Fibroblast of pulmonary artery (primary cell): ENCODE results near the gene EDDM3A.
"Not testable (repeated sequence)": the region's sequence is repeated elsewhere in the genome, so short reads cannot be mapped to it uniquely, and the experiment has no call there.

ENCODE experiments used
- DNase-seq: peaks from one replicate; pipeline ENCODE4 v3.0.0-alpha.2; 2010; ENCODE audit warnings: low read depth
- H3K4me3 ChIP-seq: replicated peaks from 2 replicates; pipeline ENCODE4 v1.5.1; 2011; ENCODE audit warnings: low read depth, mild to moderate bottlenecking, control low read depth, low read length, moderate library complexity
- CTCF ChIP-seq: IDR thresholded peaks from 2 replicates; pipeline ENCODE4 v1.5.1; 2011; ENCODE audit warnings: mild to moderate bottlenecking, control low read depth, low read length, inconsistent platforms; ENCODE audit errors: missing control alignments

The EDDM3A gene

GRCh38 chr14:20745571-20746358, at the start of gene EDDM3A:
TSS of gene EDDM3A (plus strand) at chr14:20745887. CDS start at chr14:20747581, 1,694 bp downstream.
- TF ChIP-seq CTCF: no peak
- no peak for DNase-seq
- H3K4me3 ChIP-seq: no peak within 1 kb of the TSS

- TF ChIP-seq CTCF: no peak
- no peak for DNase-seq
- H3K4me3 ChIP-seq: no peak overlapping the region
These were observed 48.9 kb upstream of the EDDM3A start for GRCh38 chr14:20696764-20697163.

GRCh38 chr14:20697273-20698017, 48.2 kb upstream of the EDDM3A start:
- DNase-seq: peak; percentile 85
- peak; percentile 91 for TF ChIP-seq CTCF
- H3K4me3 ChIP-seq: no peak overlapping the region

- H3K4me3 ChIP-seq: no peak overlapping the region
- DNase-seq: no peak
- no peak for TF ChIP-seq CTCF
These were observed 47.7 kb upstream of the EDDM3A start for GRCh38 chr14:20698018-20698329.

GRCh38 chr14:20698934-20699333, 46.8 kb upstream of the EDDM3A start:
- H3K4me3 ChIP-seq: no peak overlapping the region
- no peak for DNase-seq
- TF ChIP-seq CTCF: no peak

- no peak for DNase-seq
- TF ChIP-seq CTCF: no peak
- H3K4me3 ChIP-seq: no peak overlapping the region
These were observed 45.8 kb upstream of the EDDM3A start for GRCh38 chr14:20699931-20700330.

GRCh38 chr14:20700965-20701364, 44.7 kb upstream of the EDDM3A start:
- not testable (repeated sequence) for DNase-seq, H3K4me3 ChIP-seq
